Mesenchymal stem cell (in vitro differentiated cells and primary cell): Measurements from ENCODE around the gene C5orf15.

ENCODE experiments used
- DNase-seq: peaks from one replicate; pipeline ENCODE4 v3.0.0-alpha.2; 2013
- H2AFZ ChIP-seq: one replicate; pipeline ENCODE4 v1.6.1; 2013; ENCODE audit warnings: low read depth, mild to moderate bottlenecking, control low read depth, inconsistent platforms, low read length, moderate library complexity
- H2AK5ac ChIP-seq: 2 replicates; pipeline ENCODE4 v1.6.1; 2013; ENCODE audit warnings: low read length, moderate library complexity, mild to moderate bottlenecking, inconsistent platforms; ENCODE audit not compliant: severe bottlenecking
- H2BK120ac ChIP-seq: one replicate; pipeline ENCODE4 v1.6.1; 2013; ENCODE audit warnings: low read depth, mild to moderate bottlenecking, inconsistent platforms, low read length, moderate library complexity
- H2BK12ac ChIP-seq, 2 experiments: one replicate each; pipeline ENCODE4 v1.6.1; 2013; ENCODE audit warnings: inconsistent platforms in 2 of 2, low read length in 2 of 2, mild to moderate bottlenecking in 2 of 2, moderate library complexity in 2 of 2, control low read depth in 1 of 2
- H2BK15ac ChIP-seq: one replicate; pipeline ENCODE4 v1.6.1; 2013; ENCODE audit warnings: mild to moderate bottlenecking, low read depth, inconsistent platforms; ENCODE audit not compliant: poor library complexity, severe bottlenecking
- H2BK5ac ChIP-seq: 2 replicates; pipeline ENCODE4 v1.6.1; 2013; ENCODE audit warnings: low read depth, mild to moderate bottlenecking, low read length, control low read depth, inconsistent platforms; ENCODE audit not compliant: poor library complexity, severe bottlenecking
- H3K14ac ChIP-seq, 2 experiments: one replicate each; pipeline ENCODE4 v1.6.1; 2013; ENCODE audit warnings: inconsistent platforms in 2 of 2, low read length in 2 of 2, control low read depth in 1 of 2, mild to moderate bottlenecking in 1 of 2, moderate library complexity in 1 of 2
- H3K18ac ChIP-seq, 2 experiments: one replicate each; pipeline ENCODE4 v1.6.1; 2013; ENCODE audit warnings: inconsistent platforms in 2 of 2, low read length in 2 of 2, control low read depth in 1 of 2, low read depth in 1 of 2, mild to moderate bottlenecking in 1 of 2
- H3K23ac ChIP-seq, 2 experiments: one replicate each; pipeline ENCODE4 v1.6.1; 2013; ENCODE audit warnings: inconsistent platforms in 2 of 2, low read length in 2 of 2, mild to moderate bottlenecking in 2 of 2, moderate library complexity in 2 of 2, control low read depth in 1 of 2
- H3K27ac ChIP-seq: 2 replicates; pipeline ENCODE4 v1.5.1; 2013; ENCODE audit warnings: mild to moderate bottlenecking, moderate library complexity, low read length, control low read depth, inconsistent platforms; ENCODE audit not compliant: poor library complexity, severe bottlenecking
- H3K27me3 ChIP-seq, 2 experiments: 2 replicates each; pipeline versions ENCODE4 v1.6.1 to v1.7.0; 2013; ENCODE audit warnings: low read length in 2 of 2, mild to moderate bottlenecking in 2 of 2, moderate library complexity in 2 of 2, control low read depth in 1 of 2, inconsistent platforms in 1 of 2; ENCODE audit not compliant: control insufficient read depth in 1 of 2, insufficient read depth in 1 of 2
- H3K36me3 ChIP-seq, 2 experiments: 2 replicates each; pipeline versions ENCODE4 v1.6.1 to v1.7.0; 2013; ENCODE audit warnings: low read length in 2 of 2, control low read depth in 1 of 2, inconsistent platforms in 1 of 2, low read depth in 1 of 2, mild to moderate bottlenecking in 1 of 2; ENCODE audit not compliant: insufficient read depth in 2 of 2, control insufficient read depth in 1 of 2
- H3K4ac ChIP-seq, 2 experiments: one replicate each; pipeline ENCODE4 v1.6.1; 2013; ENCODE audit warnings: inconsistent platforms in 2 of 2, low read length in 2 of 2, mild to moderate bottlenecking in 2 of 2, moderate library complexity in 2 of 2, control low read depth in 1 of 2, low read depth in 1 of 2
- H3K4me1 ChIP-seq: 2 replicates; pipeline ENCODE4 v1.6.1; 2013; ENCODE audit warnings: low read depth, low read length, control low read depth; ENCODE audit not compliant: control insufficient read depth, insufficient read depth
- H3K4me2 ChIP-seq: 2 replicates; pipeline ENCODE4 v1.6.1; 2013; ENCODE audit warnings: low read length, mild to moderate bottlenecking, inconsistent platforms; ENCODE audit not compliant: poor library complexity, severe bottlenecking
- H3K4me3 ChIP-seq, 2 experiments: 2 replicates each; pipeline versions ENCODE4 v1.5.1 to v1.7.0; 2013; ENCODE audit warnings: low read length in 2 of 2, mild to moderate bottlenecking in 2 of 2, control low read depth in 1 of 2, low read depth in 1 of 2; ENCODE audit not compliant: insufficient read depth in 1 of 2
- H3K79me1 ChIP-seq: replicated peaks from 2 replicates; pipeline ENCODE4 v1.6.1; 2013; ENCODE audit warnings: mild to moderate bottlenecking, control low read depth, low read length, inconsistent platforms; ENCODE audit not compliant: poor library complexity, severe bottlenecking
- H3K9ac ChIP-seq: 2 replicates; pipeline ENCODE4 v1.7.0; 2013; ENCODE audit warnings: mild to moderate bottlenecking, low read length, moderate library complexity
- H3K9me3 ChIP-seq: 2 replicates; pipeline ENCODE4 v1.7.0; 2013; ENCODE audit warnings: mild to moderate bottlenecking, low read length; ENCODE audit not compliant: control insufficient read depth
- H4K8ac ChIP-seq: one replicate; pipeline ENCODE4 v1.6.1; 2013; ENCODE audit warnings: inconsistent platforms, mild to moderate bottlenecking, low read length, moderate library complexity
- H4K91ac ChIP-seq: one replicate; pipeline ENCODE4 v1.6.1; 2013; ENCODE audit warnings: mild to moderate bottlenecking, low read length, inconsistent platforms
- WGBS: methylation state at CpG from one replicate; pipeline ENCODE4 v1.1.7; 2013; ENCODE audit warnings: mixed read lengths; 5-methylcytosine and 5-hydroxymethylcytosine counted together

C5orf15 gene

DNA sequence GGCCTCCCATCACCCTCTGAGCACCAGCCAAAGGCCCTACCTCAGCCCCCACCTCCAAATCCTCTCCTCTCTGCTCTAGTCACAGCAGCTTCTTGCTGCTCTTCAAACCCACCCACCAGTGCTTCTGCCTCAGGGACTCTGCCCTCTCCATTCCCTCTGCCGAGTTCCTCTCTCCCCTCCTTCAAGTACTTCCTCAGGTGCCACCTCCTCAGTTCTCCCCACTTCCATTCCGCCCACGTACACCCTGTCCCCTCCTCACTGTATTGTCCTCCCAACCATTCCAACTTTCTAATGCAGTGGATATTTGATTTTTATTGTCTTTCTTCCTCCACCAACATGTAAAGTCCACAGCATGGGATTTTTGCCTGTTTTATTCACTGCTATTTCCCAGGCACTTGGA, 43.2 kb downstream of the C5orf15 start:
- H2AFZ ChIP-seq, result no peak overlapping the region
- no peak overlapping the region for H3K4me2 ChIP-seq
- no peak overlapping the region for H3K9ac ChIP-seq
- H2BK12ac ChIP-seq, result no peak overlapping the region
- H3K9me3 ChIP-seq, result no peaks in the 10 kb centered on the region
- H3K18ac ChIP-seq, result no peak overlapping the region
- no peak for DNase-seq
- no peak overlapping the region for H3K27ac ChIP-seq
- peaks cover 31% of the 10 kb centered on the region for H3K4me1 ChIP-seq
- no peaks in the 10 kb centered on the region for H3K36me3 ChIP-seq
- H2AK5ac ChIP-seq, result peak overlapping the region; percentile 11
- H3K27me3 ChIP-seq, result peaks cover 0 to 60% of the 10 kb centered on the region in 2 experiments
- H2BK120ac ChIP-seq, result no peak overlapping the region
- H4K91ac ChIP-seq, result no peak overlapping the region
- no peak overlapping the region for H3K4me3 ChIP-seq
- no peak overlapping the region for H2BK5ac ChIP-seq
- H4K8ac ChIP-seq, result no peak overlapping the region
- H3K23ac ChIP-seq, result no peak overlapping the region
- 84% methylated on average over 3 of the region's 3 CpGs for WGBS
- H3K4ac ChIP-seq, result no peak overlapping the region
- no peak overlapping the region for H2BK15ac ChIP-seq
- no peak overlapping the region for H3K14ac ChIP-seq
- H3K79me1 ChIP-seq, result no peaks in the 10 kb centered on the region

DNA sequence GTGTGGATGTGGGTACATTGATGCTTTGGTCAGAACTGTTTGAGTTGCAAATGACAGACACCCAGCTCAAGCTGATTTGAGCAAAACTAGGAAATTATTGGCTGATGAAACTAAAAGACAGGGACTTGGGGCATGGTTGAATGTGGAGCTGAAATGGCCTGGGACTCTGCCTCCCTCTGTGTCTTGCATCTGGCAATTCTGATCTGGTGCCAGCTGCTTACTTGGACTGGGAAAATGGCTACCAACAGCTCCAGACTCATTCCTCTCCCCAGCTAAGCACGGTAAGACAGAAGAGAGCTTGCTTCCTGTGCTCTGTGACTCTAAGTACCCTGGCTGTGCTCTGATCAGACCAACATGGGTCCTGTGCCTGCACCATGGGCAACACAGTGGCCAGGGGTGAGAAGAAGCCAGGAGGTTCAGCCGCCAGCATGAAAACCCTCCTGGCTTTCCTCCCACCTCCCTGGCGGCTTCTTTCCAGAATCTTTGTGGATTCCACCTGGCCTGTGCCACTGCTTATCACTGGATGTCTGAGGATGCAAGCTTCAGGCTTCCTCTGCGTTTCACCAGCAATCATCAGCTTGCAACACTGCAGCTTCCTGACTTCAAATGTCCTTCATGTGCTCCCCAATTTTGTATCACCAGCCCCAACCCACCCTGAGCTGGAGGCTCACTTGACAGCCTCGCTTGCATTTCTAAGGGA, 44.1 kb downstream of the C5orf15 start:
- Histone ChIP-seq H3K27ac (no peak overlapping the region), H2AFZ (no peak overlapping the region), H3K27me3 (peaks cover 0 to 69% of the 10 kb centered on the region in 2 experiments), H3K36me3 (no peaks in the 10 kb centered on the region), H2AK5ac (no peak overlapping the region), H3K9me3 (no peaks in the 10 kb centered on the region), H3K9ac (no peak overlapping the region), H3K18ac (no peak overlapping the region), H3K4ac (no peak overlapping the region), H2BK15ac (no peak overlapping the region), H2BK5ac (no peak overlapping the region), H2BK12ac (no peak overlapping the region), H3K14ac (no peak overlapping the region), H3K4me1 (peaks cover 25% of the 10 kb centered on the region), H3K23ac (no peak overlapping the region), H3K79me1 (no peaks in the 10 kb centered on the region), H3K4me2 (no peak overlapping the region), H4K8ac (no peak overlapping the region), H4K91ac (no peak overlapping the region), H3K4me3 (no peak overlapping the region), H2BK120ac (no peak overlapping the region)
- WGBS, result 69% methylated on average over 5 of the region's 5 CpGs
- DNase-seq, result no peak

DNA sequence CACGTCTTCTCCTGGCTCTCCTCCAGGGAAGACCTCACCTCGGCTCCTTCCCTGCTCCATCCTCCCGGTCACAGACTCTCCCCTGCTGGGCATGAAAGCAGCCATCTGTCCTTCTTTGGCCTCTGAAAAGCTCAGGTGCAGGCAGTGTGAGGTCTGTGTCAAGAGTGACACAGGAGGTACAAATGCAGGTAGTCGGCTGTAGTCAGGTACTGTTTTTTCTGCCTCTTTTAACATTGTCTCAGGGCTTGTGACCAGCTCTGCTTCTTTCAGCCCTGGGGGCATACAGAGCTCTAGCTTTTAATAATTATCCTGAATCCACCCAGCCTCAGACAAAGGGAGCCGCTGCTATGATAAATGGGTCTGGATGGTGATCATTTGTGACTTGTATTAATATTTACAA, 46.4 kb downstream of the C5orf15 start:
- 34% methylated on average over 4 of the region's 5 CpGs for WGBS
- Histone ChIP-seq H3K4me3 (no peak overlapping the region), H2BK120ac (no peak overlapping the region), H3K18ac (no peak overlapping the region), H4K8ac (no peak overlapping the region), H3K9ac (no peak overlapping the region), H3K79me1 (no peaks in the 10 kb centered on the region), H3K4me1 (peaks cover 21% of the 10 kb centered on the region), H3K23ac (no peak overlapping the region), H2AFZ (no peak overlapping the region), H2AK5ac (no peak overlapping the region), H3K4me2 (no peak overlapping the region), H3K36me3 (no peaks in the 10 kb centered on the region), H2BK12ac (no peak overlapping the region), H3K4ac (no peak overlapping the region), H2BK15ac (no peak overlapping the region), H4K91ac (no peak overlapping the region), H2BK5ac (no peak overlapping the region), H3K9me3 (no peaks in the 10 kb centered on the region), H3K27me3 (peaks cover 0 to 78% of the 10 kb centered on the region in 2 experiments), H3K14ac (no peak overlapping the region), H3K27ac (no peak overlapping the region)
- DNase-seq, result no peak

- H2BK15ac ChIP-seq, result no peak overlapping the region
- H2BK12ac ChIP-seq, result no peak overlapping the region
- no peak overlapping the region for H3K4ac ChIP-seq
- H2AK5ac ChIP-seq, result no peak overlapping the region
- no peak overlapping the region for H4K8ac ChIP-seq
- no peak overlapping the region for H3K18ac ChIP-seq
- no peak overlapping the region for H4K91ac ChIP-seq
- no peak for DNase-seq
- H3K9ac ChIP-seq, result no peak overlapping the region
- H3K36me3 ChIP-seq, result no peaks in the 10 kb centered on the region
- no peak overlapping the region for H2BK120ac ChIP-seq
- no peaks in the 10 kb centered on the region for H3K9me3 ChIP-seq
- whole genome bisulfite sequencing, result 81% methylated on average over 6 of the region's 7 CpGs
- H3K4me1 ChIP-seq, result peaks cover 12% of the 10 kb centered on the region
- peaks cover 0 to 78% of the 10 kb centered on the region in 2 experiments for H3K27me3 ChIP-seq
- H3K4me3 ChIP-seq, result no peak overlapping the region
- H2BK5ac ChIP-seq, result no peak overlapping the region
- no peak overlapping the region for H2AFZ ChIP-seq
- no peak overlapping the region for H3K4me2 ChIP-seq
- no peak overlapping the region for H3K27ac ChIP-seq
- no peak overlapping the region for H3K14ac ChIP-seq
- H3K23ac ChIP-seq, result no peak overlapping the region
- H3K79me1 ChIP-seq, result no peaks in the 10 kb centered on the region
Measured at GRCh38 chr5:133921069-133921468, 47.4 kb downstream of the C5orf15 start.
